ENCODE results near the gene ADH5.
"Not testable (repeated sequence)": the region's sequence is repeated elsewhere in the genome, so short reads cannot be mapped to it uniquely, and the experiment has no call there.

ADH5 gene

DNA sequence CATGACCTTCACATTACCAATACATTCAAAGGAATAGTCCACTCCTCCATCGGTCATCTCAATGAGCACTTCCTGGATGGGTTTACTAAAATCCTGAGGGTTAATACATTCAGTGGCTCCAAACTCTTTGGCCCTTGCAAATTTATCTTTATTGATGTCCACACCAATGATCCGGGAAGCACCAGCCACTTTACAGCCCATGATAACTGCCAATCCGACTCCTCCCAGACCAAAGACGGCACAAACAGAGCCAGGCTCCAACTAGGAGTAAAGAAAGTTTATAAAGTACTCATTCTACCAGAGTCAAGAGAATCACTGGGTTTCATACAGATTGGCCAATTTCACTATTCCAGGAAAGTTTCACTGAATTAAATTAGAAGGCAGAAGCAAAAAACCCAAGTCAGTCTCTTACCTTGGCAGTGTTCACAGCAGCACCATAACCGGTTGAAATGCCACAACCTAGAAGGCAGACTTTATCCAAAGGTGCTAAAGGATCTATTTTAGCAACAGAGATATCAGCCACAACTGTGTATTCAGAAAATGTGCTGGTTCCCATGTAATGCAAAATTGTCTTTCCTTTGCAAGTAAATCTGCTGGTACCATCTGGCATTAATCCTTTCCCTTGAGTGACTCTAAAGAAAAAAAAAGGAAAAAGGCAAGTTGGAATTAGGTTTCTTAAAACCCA lies 12.2 kb downstream of the ADH5 start:
- no peak overlapping the region for H3K4me3 ChIP-seq (ENCODE audit: low read length)
- TF ChIP-seq ZNF274 (IDR thresholded peaks at IDR 0.05; ENCODE audit: low read depth, low read length): no peak

DNA sequence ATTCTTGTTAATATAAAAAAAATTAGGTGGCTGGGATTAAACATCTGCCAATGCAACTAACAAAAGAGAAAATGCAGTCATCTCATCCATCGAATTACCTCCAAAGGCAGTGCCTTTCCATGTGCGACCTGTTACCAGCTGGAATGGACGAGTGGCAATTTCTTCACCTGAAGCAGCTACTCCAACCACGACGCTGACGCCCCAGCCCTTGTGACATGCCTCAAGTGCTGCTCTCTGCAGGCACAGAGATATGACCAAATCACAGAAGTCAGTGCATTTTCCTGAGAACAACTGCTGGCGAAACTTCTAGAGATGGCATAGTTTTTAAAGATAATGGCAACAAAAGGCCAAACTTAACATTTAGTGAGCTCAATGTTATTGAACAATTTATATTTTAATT lies 13.8 kb downstream of the ADH5 start:
- TF ChIP-seq ZNF274 (IDR thresholded peaks at IDR 0.05; ENCODE audit: low read depth, low read length): no peak
- no peak overlapping the region for H3K4me3 ChIP-seq (ENCODE audit: low read length)

DNA sequence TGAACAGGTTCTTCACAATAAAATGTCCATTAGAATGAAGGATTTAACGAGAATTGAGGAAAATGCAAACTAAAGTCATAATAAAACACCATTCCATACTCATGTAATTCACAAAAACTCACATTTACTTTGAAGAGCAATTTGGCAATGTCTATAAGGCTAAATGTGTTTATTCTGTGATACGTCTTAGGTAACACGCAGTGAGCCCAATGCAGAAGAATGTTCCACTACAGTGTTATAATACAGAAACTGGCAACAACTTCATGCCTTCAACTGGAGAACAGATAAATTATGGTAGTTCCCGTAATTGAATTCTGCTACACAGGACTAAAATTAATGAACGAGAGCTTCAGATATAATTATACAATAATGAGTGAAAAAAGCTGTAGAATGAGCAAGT lies 17.4 kb downstream of the ADH5 start:
- no peak overlapping the region for H3K4me3 ChIP-seq (ENCODE audit: low read length)
- TF ChIP-seq ZNF274 (IDR thresholded peaks at IDR 0.05; ENCODE audit: low read depth, low read length): no peak

DNA sequence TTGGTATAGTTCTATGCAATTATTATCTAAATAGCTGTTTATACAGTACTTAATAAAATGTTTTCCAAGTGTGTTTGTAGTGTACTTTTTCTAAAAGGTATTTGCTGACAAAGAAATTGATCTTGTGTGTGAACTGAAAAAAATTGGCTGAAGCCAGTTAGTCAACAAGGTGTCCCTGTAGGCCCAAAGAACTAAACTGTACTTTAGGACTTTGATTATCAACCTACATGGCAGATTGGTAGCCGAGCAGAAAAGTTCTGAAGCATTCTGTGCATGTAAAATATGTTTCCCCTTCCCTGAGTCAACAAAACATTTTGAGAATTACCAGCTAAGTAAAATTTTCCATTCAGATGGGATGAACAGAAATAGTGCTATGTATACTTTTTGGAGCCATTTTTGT lies 21.0 kb downstream of the ADH5 start:
- TF ChIP-seq ZNF274 (IDR thresholded peaks at IDR 0.05; ENCODE audit: low read depth, low read length): no peak
- H3K4me3 ChIP-seq (ENCODE audit: low read length): no peak overlapping the region

DNA sequence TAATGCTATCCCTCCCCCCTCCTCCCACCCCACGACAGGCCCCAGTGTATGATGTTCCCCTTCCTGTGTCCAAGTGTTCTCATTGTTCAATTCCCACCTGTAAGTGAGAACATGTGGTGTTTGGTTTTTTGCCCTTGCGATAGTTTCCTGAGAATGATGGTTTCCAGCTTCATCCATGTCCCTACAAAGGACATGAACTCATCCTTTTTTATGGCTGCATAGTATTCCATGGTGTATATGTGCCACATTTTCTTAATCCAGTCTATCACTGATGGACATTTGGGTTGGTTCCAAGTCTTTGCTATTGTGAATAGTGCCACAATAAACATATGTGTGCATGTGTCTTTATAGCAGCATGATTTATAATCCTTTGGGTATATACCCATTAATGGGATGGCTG lies 23.1 kb downstream of the ADH5 start:
- not testable (repeated sequence) for H3K4me3 ChIP-seq (ENCODE audit: low read length)

- TF ChIP-seq ZNF274 (IDR thresholded peaks at IDR 0.05; ENCODE audit: low read depth, low read length): no peak
- H3K4me3 ChIP-seq (ENCODE audit: low read length): no peak overlapping the region
Observed at GRCh38 chr4:99062120-99062519, 26.5 kb downstream of the ADH5 start.

GRCh38 chr4:99061048-99061700 lies 27.4 kb downstream of the ADH5 start:
- H3K4me3 ChIP-seq (ENCODE audit: low read length): no peak overlapping the region
- no peak for TF ChIP-seq ZNF274 (IDR thresholded peaks at IDR 0.05; ENCODE audit: low read depth, low read length)

DNA sequence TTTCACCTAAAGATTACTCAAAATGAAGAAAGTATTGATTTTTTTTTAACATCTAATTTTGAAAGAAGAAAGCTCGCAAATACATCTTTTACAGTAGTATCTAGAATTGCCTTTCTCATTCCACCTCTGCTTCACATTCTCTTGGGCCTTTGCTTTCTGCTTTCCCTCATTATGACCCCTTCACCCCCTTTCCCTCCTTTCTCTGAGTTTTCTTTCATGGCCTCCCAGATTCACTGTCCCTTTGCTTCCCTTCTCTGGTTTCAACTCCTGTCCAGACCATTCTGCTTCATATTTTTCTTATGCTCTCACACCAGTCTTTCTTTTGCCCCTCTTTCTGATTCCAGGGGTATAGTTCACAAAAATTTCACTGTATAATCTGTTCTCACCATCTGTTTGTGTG lies 29.0 kb downstream of the ADH5 start:
- H3K4me3 ChIP-seq (ENCODE audit: low read length): no peak overlapping the region
- TF ChIP-seq ZNF274 (IDR thresholded peaks at IDR 0.05; ENCODE audit: low read depth, low read length): no peak

- H3K4me3 ChIP-seq (ENCODE audit: low read length): no peak overlapping the region
- TF ChIP-seq ZNF274 (IDR thresholded peaks at IDR 0.05; ENCODE audit: low read depth, low read length): no peak
Observed at GRCh38 chr4:99058228-99058627, 30.4 kb downstream of the ADH5 start.

DNA sequence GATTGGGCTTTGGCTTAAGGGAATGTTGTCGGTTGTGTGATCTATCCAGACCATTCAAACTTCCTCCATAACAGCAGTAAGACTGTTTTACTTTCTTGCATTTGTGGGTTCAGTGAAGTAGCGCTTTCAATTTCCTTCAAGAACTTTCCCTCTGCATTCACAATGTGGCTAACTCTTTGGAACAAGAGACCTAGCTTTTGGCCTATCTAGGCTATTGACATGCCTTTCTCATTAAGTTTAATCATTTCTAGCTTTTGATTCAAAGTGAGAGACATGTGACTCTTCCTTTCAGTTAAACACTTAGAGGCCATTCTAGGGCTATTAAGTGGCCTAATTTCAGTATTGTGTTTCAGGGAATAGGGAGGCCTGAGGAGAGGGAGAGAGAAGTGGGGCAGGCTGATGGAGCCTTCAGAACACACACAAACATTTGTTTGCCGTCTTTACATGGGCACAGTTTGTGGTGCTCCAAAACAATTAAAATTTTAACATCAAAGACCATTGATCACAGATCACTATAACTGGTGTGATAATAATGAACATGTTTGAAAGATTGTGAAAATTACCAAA lies 34.1 kb downstream of the ADH5 start:
- H3K4me3 ChIP-seq (ENCODE audit: low read length): no peak overlapping the region
- no peak for TF ChIP-seq ZNF274 (IDR thresholded peaks at IDR 0.05; ENCODE audit: low read depth, low read length)

- no peak overlapping the region for H3K4me3 ChIP-seq (ENCODE audit: low read length)
- no peak for TF ChIP-seq ZNF274 (IDR thresholded peaks at IDR 0.05; ENCODE audit: low read depth, low read length)
Observed at GRCh38 chr4:99052902-99053301, 35.7 kb downstream of the ADH5 start.

GRCh38 chr4:99047710-99048109 lies 40.9 kb downstream of the ADH5 start:
- no peak for TF ChIP-seq ZNF274 (IDR thresholded peaks at IDR 0.05; ENCODE audit: low read depth, low read length)
- no peak overlapping the region for H3K4me3 ChIP-seq (ENCODE audit: low read length)

DNA sequence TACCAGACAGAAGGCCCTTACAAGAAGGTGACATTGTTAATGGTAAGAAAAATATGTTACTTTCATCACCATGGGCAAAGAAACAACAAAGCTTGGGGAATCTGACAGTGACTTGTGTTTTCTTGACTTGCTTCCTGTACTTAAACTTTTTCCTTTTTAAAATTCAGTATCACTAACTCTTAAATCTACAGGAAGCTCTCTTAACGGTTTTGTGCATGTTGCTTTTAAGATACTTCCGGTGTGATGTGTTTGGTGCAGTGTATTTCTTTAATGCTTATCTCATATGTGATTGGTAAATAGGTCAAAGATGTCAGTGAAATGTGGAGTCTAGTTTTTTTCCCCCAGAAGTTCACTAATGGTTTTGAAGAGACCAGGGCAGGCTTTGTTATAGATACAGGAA lies 45.2 kb downstream of the ADH5 start:
- no peak overlapping the region for H3K4me3 ChIP-seq (ENCODE audit: low read length)
- TF ChIP-seq ZNF274 (IDR thresholded peaks at IDR 0.05; ENCODE audit: low read depth, low read length): no peak

DNA sequence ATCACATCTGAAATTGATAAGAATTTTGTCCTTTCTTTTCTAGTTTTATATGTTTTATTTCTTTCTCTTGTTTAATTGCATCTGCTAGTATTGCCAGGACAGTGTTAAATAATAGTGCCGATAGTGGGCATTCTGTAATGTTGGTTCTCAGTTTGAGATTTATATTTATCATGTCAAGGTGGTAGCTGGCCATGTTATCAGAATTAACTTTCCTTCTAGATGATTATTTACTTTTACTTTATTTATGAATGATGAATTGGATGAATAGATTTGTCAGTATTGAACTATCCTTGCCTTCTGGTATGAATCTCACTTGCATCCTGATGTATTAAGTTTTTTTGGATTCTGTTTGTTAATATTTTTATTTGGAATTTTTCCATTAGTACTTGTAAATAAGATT lies 50.4 kb downstream of the ADH5 start:
- TF ChIP-seq ZNF274 (IDR thresholded peaks at IDR 0.05; ENCODE audit: low read depth, low read length): no peak

DNA sequence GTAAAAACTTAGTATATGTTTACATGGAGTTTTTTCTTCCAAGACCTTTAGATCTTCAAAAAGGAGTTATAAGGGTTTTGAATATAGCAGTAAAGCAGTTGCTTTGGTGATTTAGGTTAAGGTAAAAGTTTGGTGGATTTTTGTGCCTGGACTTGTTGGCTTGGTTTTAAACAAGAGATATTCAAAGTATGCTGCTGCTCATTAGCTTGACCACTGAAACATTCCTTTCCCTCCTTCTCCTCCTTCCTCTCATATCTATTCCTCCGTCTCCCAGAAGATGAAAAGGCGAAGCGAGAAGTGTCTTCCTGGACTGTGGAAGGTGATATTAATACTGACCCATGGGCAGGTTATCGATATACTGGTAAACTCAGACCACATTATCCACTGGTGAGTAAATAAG lies 54.6 kb downstream of the ADH5 start:
- H3K4me3 ChIP-seq (ENCODE audit: low read length): no peak overlapping the region
- TF ChIP-seq ZNF274 (IDR thresholded peaks at IDR 0.05; ENCODE audit: low read depth, low read length): no peak

More for the DNA sequence above, 50.4 kb downstream of the ADH5 start:
- H3K4me3 ChIP-seq (ENCODE audit: low read length): no peak overlapping the region
